GM19351 (cell line): ENCODE data around the gene GRID1.

Source experiments
- ATAC-seq: cut with Tn5 transposase; IDR thresholded peaks from one replicate; pipeline ENCODE4 v1.9.1; 2021; ENCODE audit warnings: mild to moderate bottlenecking, moderate library complexity; ENCODE audit not compliant: unreplicated experiment

GRID1 gene

DNA sequence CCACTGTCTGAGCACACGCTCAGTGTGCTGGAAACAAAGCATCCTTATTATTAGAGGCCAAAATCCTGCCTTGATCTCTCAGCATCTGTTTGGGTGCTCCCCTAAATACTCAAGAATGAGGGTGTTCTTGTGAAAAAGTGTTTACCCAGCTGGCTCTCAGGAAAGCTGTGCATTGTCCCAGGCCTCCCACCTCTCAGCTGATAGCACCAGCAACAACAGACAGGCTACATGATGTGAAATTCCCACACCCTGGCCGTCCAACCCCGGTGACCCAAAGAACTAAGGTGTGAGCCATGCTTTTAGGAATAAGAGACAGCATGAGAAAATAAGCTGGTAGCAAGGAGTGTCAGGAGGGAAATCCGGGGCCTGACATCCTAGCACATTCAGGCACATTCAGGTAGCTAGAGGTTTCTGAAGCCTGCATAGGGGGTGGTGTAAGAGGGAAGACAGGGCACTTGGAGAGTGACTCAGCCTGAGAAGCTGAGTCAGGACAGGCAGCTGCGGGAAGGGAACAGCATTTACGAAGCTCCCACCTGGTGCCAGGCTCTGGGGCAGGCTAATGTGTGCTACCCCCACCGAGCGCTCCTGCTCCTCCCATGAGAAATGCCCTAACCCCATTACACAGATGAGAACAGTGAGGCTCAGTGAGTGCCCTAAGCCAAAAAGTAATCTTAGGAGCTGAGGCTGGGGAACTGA, 205.6 kb downstream of the GRID1 start:
- no peak for ATAC-seq

- ATAC-seq, result no peak
These were observed 206.8 kb downstream of the GRID1 start for GRCh38 chr10:86159797-86160196.

- ATAC-seq, result no peak
These were observed 211.3 kb downstream of the GRID1 start for GRCh38 chr10:86155054-86155921.

GRCh38 chr10:86153751-86154150, 212.8 kb downstream of the GRID1 start:
- ATAC-seq, result no peak

- ATAC-seq, result no peak
These were observed 213.7 kb downstream of the GRID1 start for GRCh38 chr10:86152911-86153310.

- no peak for ATAC-seq
These were observed 214.2 kb downstream of the GRID1 start for GRCh38 chr10:86152354-86152753.

- no peak for ATAC-seq
These were observed 215.0 kb downstream of the GRID1 start for GRCh38 chr10:86151613-86152012.

DNA sequence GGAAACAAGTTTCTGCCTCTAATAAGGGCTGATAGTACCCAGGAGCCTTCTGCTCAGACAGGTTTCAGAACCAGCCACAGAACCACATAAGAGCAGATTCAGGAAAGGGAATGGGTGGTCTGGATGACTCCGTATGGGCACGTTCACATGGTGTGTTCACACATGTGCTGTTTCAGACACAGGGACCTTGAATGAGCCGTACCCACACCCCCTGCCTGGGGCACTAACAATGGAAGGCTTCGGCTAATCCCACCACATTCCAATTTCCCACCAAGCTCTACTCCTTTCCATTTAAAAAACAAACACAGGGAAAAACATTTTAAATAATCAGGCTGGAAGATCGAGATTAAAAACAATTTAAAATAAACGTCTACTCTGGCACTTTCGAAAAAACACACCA, 217.3 kb downstream of the GRID1 start:
- no peak for ATAC-seq

- ATAC-seq, result no peak
These were observed 218.5 kb downstream of the GRID1 start for GRCh38 chr10:86148117-86148516.

DNA sequence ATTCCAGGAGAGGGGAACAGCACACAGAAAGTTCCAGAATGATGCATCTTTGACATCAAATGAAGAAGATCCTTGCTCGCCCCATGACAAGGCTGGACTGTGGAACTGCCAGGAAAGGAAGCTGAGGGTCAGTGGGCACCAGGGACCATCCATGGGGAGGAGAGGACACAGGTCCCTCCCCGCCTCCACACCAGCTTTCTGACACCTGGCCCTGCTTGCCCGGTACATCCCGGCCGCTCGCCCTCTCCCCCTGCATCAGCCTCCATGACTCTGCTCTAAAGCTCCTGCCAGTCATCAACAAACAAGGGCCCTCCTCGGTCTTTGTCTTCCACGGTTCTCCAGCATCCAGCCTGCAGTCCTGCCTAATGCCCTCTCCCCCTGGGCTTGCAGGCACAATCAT, 222.3 kb downstream of the GRID1 start:
- no peak for ATAC-seq

DNA sequence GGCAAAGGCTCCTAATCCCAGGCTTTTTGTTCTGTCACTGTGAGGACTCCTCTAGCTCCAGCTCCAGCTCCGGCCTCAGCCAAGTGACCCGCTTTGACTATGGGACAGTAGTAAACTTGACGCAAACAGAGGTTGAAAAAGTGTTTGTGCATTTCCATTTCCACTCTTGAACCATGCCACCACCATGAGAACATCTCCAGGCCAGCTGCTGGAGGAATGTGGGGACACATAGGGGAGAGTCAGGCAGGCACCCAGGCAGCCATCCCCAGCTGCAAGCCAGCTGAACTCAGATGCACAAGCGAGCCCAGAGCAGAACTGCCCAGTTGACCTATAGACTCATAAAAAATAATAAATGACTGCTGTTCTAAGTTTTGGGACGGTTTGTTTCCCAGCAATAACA, 224.7 kb downstream of the GRID1 start:
- no peak for ATAC-seq

DNA sequence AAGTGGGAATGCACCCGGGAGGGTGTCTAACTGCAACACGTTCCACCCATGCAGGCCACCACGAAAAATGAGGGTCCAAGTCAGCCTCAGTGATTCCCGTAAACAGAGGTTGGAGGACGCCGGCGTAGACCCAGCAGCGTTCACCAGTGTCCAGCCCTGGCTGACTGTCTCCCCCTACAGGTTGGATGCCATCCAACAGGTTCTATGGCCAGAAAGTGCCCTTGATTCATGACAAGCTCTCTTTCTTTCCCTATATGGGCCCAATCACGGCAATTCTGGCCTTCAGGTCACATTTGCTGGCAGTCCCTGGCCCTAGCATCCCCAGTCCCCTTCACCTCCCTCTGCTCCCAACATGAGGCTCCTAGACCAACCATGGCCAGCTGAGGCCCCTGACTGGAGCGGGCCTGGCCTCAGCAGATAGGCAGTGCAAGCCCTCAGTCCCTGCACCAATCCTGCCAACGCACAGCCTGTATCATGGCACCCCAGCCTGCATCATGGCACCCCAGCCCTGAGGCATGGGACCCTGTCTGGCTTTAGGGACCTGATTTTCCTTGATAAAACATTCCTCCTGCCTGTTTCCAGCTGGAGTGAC, 227.4 kb downstream of the GRID1 start:
- no peak for ATAC-seq

GRCh38 chr10:86138551-86139065, 228.0 kb downstream of the GRID1 start:
- no peak for ATAC-seq

- ATAC-seq, result no peak
These were observed 229.0 kb downstream of the GRID1 start for GRCh38 chr10:86137561-86137960.

- no peak for ATAC-seq
These were observed 229.7 kb downstream of the GRID1 start for GRCh38 chr10:86136934-86137333.

DNA sequence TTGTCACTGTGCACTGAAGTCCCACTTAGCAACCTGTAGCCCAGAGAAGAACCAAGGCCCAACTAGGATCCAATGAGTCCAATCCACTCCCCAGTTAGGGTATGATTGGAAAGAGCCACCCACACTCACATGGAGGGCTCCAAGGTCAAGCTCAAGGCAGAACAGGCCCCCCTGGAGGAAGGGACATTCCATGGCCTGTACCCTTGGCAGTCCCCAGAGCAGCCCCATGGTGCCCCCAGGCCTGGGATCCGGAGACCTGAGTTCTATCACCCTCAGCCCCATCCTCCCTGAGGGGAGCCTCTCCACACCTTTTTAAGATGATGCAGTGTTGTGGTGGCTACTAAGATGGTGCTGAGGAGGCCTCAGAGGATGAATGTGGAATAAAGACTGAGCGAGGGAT, 231.4 kb downstream of the GRID1 start:
- ATAC-seq, result no peak

- no peak for ATAC-seq
These were observed 235.7 kb downstream of the GRID1 start for GRCh38 chr10:86130737-86131475.

- no peak for ATAC-seq
These were observed 236.6 kb downstream of the GRID1 start for GRCh38 chr10:86130041-86130440.

DNA sequence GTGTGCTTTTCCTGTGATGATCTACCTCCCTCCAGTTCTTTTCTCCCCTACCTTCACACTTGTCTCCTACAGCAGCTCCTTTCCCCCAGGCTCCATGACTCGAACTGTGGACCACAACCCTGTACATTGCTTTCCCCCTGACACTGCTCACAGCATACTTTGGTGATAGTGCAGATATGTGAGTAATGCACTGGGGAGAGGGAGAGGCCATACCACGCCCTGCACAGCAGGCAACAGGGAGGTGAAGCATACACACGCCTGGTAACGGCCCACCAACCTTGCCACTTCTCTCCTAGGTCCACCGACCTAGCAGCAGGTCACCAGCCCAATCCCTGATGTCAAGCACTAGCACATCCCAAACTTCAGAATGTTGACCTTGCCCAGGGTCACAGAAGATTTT, 238.2 kb downstream of the GRID1 start:
- ATAC-seq, result no peak

GRCh38 chr10:86127274-86127819, 239.2 kb downstream of the GRID1 start:
- no peak for ATAC-seq

DNA sequence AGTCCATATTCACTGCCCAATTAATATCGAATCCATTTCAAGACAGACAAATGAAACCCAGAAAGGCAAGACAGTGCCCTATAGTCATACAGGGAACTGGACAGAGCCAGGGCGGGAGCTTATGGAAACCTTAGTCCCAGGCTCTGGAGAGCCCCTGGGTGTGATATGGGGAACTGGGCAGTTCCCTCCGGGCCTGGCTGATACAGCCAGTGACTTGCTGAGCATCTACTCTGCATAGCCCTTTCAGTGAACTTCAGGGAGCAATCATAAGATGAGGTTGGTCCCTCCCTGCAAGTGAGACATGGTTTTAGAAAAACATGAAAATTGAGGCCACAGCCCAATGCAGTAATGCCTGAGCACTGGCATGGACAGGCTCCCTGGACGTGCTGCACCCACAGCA, 241.9 kb downstream of the GRID1 start:
- no peak for ATAC-seq
